ENCODE measurements around the gene ST8SIA1.

The ST8SIA1 gene

GRCh38 chr12:22283006-22283506, 51.5 kb downstream of the ST8SIA1 start:
- peak; percentile 62 for DNase-seq (ENCODE audit: low spot score)

GRCh38 chr12:22282283-22282682, 52.2 kb downstream of the ST8SIA1 start:
- peak; percentile 73 for DNase-seq (ENCODE audit: low spot score)

GRCh38 chr12:22276867-22277266, 57.6 kb downstream of the ST8SIA1 start:
- DNase-seq (ENCODE audit: low spot score), result no peak

- DNase-seq (ENCODE audit: low spot score), result no peak
Measured at GRCh38 chr12:22276313-22276712, 58.2 kb downstream of the ST8SIA1 start.

GRCh38 chr12:22275843-22276242, 58.7 kb downstream of the ST8SIA1 start:
- peak; percentile 91 for DNase-seq (ENCODE audit: low spot score)

- DNase-seq (ENCODE audit: low spot score), result no peak
Measured at GRCh38 chr12:22272335-22273151, 62.0 kb downstream of the ST8SIA1 start.

- DNase-seq (ENCODE audit: low spot score), result peak; percentile 72
Measured at GRCh38 chr12:22271023-22271422, 63.5 kb downstream of the ST8SIA1 start.

- DNase-seq (ENCODE audit: low spot score), result no peak
Measured at GRCh38 chr12:22268973-22269372, 65.5 kb downstream of the ST8SIA1 start.

GRCh38 chr12:22268406-22268805, 66.1 kb downstream of the ST8SIA1 start:
- DNase-seq (ENCODE audit: low spot score), result no peak

GRCh38 chr12:22266101-22266500, 68.4 kb downstream of the ST8SIA1 start:
- DNase-seq (ENCODE audit: low spot score), result no peak

- DNase-seq (ENCODE audit: low spot score), result no peak
Measured at GRCh38 chr12:22264380-22264779, 70.1 kb downstream of the ST8SIA1 start.

GRCh38 chr12:22262309-22262708, 72.2 kb downstream of the ST8SIA1 start:
- DNase-seq (ENCODE audit: low spot score), result no peak

- no peak for DNase-seq (ENCODE audit: low spot score)
Measured at GRCh38 chr12:22257100-22257499, 77.4 kb downstream of the ST8SIA1 start.

GRCh38 chr12:22256605-22257004, 77.9 kb downstream of the ST8SIA1 start:
- DNase-seq (ENCODE audit: low spot score), result no peak

- DNase-seq (ENCODE audit: low spot score), result no peak
Measured at GRCh38 chr12:22256041-22256441, 78.5 kb downstream of the ST8SIA1 start.

- DNase-seq (ENCODE audit: low spot score), result no peak
Measured at GRCh38 chr12:22255097-22255496, 79.4 kb downstream of the ST8SIA1 start.

GRCh38 chr12:22254478-22254877, 80.0 kb downstream of the ST8SIA1 start:
- no peak for DNase-seq (ENCODE audit: low spot score)

- no peak for DNase-seq (ENCODE audit: low spot score)
Measured at GRCh38 chr12:22252057-22252456, 82.5 kb downstream of the ST8SIA1 start.

GRCh38 chr12:22250762-22251161, 83.7 kb downstream of the ST8SIA1 start:
- DNase-seq (ENCODE audit: low spot score), result no peak

- DNase-seq (ENCODE audit: low spot score), result no peak
Measured at GRCh38 chr12:22248571-22249115, 85.9 kb downstream of the ST8SIA1 start.

GRCh38 chr12:22248121-22248520, 86.4 kb downstream of the ST8SIA1 start:
- no peak for DNase-seq (ENCODE audit: low spot score)

- no peak for DNase-seq (ENCODE audit: low spot score)
Measured at GRCh38 chr12:22246217-22246846, 88.2 kb downstream of the ST8SIA1 start.

GRCh38 chr12:22242726-22243125, 91.8 kb downstream of the ST8SIA1 start:
- no peak for DNase-seq (ENCODE audit: low spot score)
